ENCODE data around the gene LTBP1.

The LTBP1 gene

GRCh38 chr2:33121416-33121815, 174.7 kb downstream of the LTBP1 start:
- DNase-seq = no peak

- no peak for DNase-seq
Measured at GRCh38 chr2:33121925-33122324, 175.2 kb downstream of the LTBP1 start.

- no peak for DNase-seq
Measured at GRCh38 chr2:33122726-33123125, 176.0 kb downstream of the LTBP1 start.

- DNase-seq = no peak
Measured at GRCh38 chr2:33123216-33123615, 176.5 kb downstream of the LTBP1 start.

- DNase-seq = no peak
Measured at GRCh38 chr2:33126552-33126951, 179.8 kb downstream of the LTBP1 start.

GRCh38 chr2:33126958-33127357, 180.2 kb downstream of the LTBP1 start:
- DNase-seq = no peak

- DNase-seq = no peak
Measured at GRCh38 chr2:33129263-33130053, 182.7 kb downstream of the LTBP1 start.

- DNase-seq = no peak
Measured at GRCh38 chr2:33130054-33130447, 183.3 kb downstream of the LTBP1 start.

- no peak for DNase-seq
Measured at GRCh38 chr2:33130544-33130943, 183.8 kb downstream of the LTBP1 start.

- DNase-seq = no peak
Measured at GRCh38 chr2:33131111-33131510, 184.4 kb downstream of the LTBP1 start.

- DNase-seq = no peak
Measured at GRCh38 chr2:33131749-33132148, 185.0 kb downstream of the LTBP1 start.

GRCh38 chr2:33133454-33133952, 186.8 kb downstream of the LTBP1 start:
- DNase-seq = no peak

- no peak for DNase-seq
Measured at GRCh38 chr2:33134086-33134771, 187.5 kb downstream of the LTBP1 start.

- no peak for DNase-seq
Measured at GRCh38 chr2:33134791-33135560, 188.2 kb downstream of the LTBP1 start.

GRCh38 chr2:33135645-33136044, 188.9 kb downstream of the LTBP1 start:
- DNase-seq = no peak

- DNase-seq = no peak
Measured at GRCh38 chr2:33136056-33136455, 189.3 kb downstream of the LTBP1 start.

- no peak for DNase-seq
Measured at GRCh38 chr2:33136566-33136965, 189.8 kb downstream of the LTBP1 start.

GRCh38 chr2:33137331-33137730, 190.6 kb downstream of the LTBP1 start:
- DNase-seq = no peak

GRCh38 chr2:33139949-33140348, 193.2 kb downstream of the LTBP1 start:
- no peak for DNase-seq

- no peak for DNase-seq
Measured at GRCh38 chr2:33141476-33141875, 194.7 kb downstream of the LTBP1 start.

- DNase-seq = no peak
Measured at GRCh38 chr2:33142810-33143209, 196.1 kb downstream of the LTBP1 start.

- no peak for DNase-seq
Measured at GRCh38 chr2:33144243-33144642, 197.5 kb downstream of the LTBP1 start.

GRCh38 chr2:33145459-33145858, 198.7 kb downstream of the LTBP1 start:
- DNase-seq = no peak

- no peak for DNase-seq
Measured at GRCh38 chr2:33146102-33146501, 199.3 kb downstream of the LTBP1 start.

All from CD4-positive, alpha-beta T cell treated with Interleukin-4 for 4 hours (primary cell).